Activated CD8-positive, alpha-beta T cell treated with anti-CD3 and anti-CD28 coated beads for 36 hours (primary cell): ENCODE results near the gene SIGMAR1. TPM values are rescaled to one million over a fixed set of nuclear protein-coding genes. Genes with fewer than 3 reads are reported as not detected.
"Not testable (repeated sequence)": the region's sequence is repeated elsewhere in the genome, so short reads cannot be mapped to it uniquely, and the experiment has no call there.

ENCODE experiments used
- ATAC-seq: fragments of 200-7000 bp; cut with Tn5 transposase; one replicate; pipeline ENCODE4 v1.10.0; 2021; ENCODE audit warnings: mild to moderate bottlenecking, moderate library complexity
- CTCF ChIA-PET: fragments of 350-600 bp; sonication (Branson Sonifier 250); formaldehyde crosslinking; loops from one replicate; lab custom pipeline; 2021; ENCODE audit warnings: antibody characterized with exemption; lab: Charles Lee
- POLR2A ChIA-PET: fragments of 350-600 bp; sonication (Branson Sonifier 250); formaldehyde crosslinking; loops from one replicate; lab custom pipeline; 2021; ENCODE audit warnings: antibody characterized with exemption; lab: Charles Lee
- DNase-seq: peaks from one replicate; pipeline ENCODE4 v3.0.0-alpha.2; 2020
- H3K27ac Mint-ChIP-seq: one replicate; pipeline ENCODE4 v1.8.0; 2021; ENCODE audit warnings: mild to moderate bottlenecking, mixed read lengths
- H3K27me3 Mint-ChIP-seq: one replicate; pipeline ENCODE4 v1.8.0; 2021; ENCODE audit warnings: mixed read lengths
- H3K36me3 Mint-ChIP-seq: one replicate; pipeline ENCODE4 v1.8.0; 2021; ENCODE audit warnings: low read depth, mixed read lengths
- H3K4me1 Mint-ChIP-seq: one replicate; pipeline ENCODE4 v1.8.0; 2021; ENCODE audit warnings: low read depth, mixed read lengths
- H3K4me3 Mint-ChIP-seq: one replicate; pipeline ENCODE4 v1.8.0; 2021; ENCODE audit warnings: mild to moderate bottlenecking, moderate library complexity, mixed read lengths
- H3K9me3 Mint-ChIP-seq: one replicate; pipeline ENCODE4 v1.8.0; 2021; ENCODE audit warnings: mixed read lengths
- CTCF ChIP-seq: fragments of 200-600 bp; IDR thresholded peaks from one replicate; pipeline ENCODE4 v1.8.0; 2022; ENCODE audit warnings: antibody characterized with exemption, mild to moderate bottlenecking
- intact Hi-C: fragments of 100-400 bp; cut with micrococcal nuclease; formaldehyde crosslinking; loops from one replicate; pipeline ENCODE4 v1.10.0; 2022
- total RNA-seq, 2 experiments: library from RNA; stranded (reverse); gene quantifications; one replicate each; pipeline ENCODE4 v1.2.3, GENCODE V29; 2021

SIGMAR1 gene
- total RNA-seq, 2 experiments from 2014 or later, result 80.7 to 81.2 TPM

GRCh38 chr9:34644766-34645314 lies 7.3 kb upstream of the SIGMAR1 start:
- no peaks in the 10 kb centered on the region for H3K27me3 Mint-ChIP-seq
- POLR2A ChIA-PET, result interaction anchor here (0.8 to 1.2 kb wide), 4 partner anchors 11 to 28 kb away, joined by 3 to 4 read pairs (median 3); no protein-coding TSS in a partner anchor
- no peak for ATAC-seq

GRCh38 chr9:34642679-34643078 lies 5.1 kb upstream of the SIGMAR1 start:
- H3K27ac Mint-ChIP-seq, result no peak overlapping the region
- CTCF ChIA-PET, result interaction anchor here (1.0 to 10.0 kb wide), 2 partner anchors 8 to 21 kb away, joined by 3 to 133 read pairs; partner anchors contain the start of gene SIGMAR1
- H3K9me3 Mint-ChIP-seq, result no peaks in the 10 kb centered on the region
- H3K27me3 Mint-ChIP-seq, result no peaks in the 10 kb centered on the region
- intact Hi-C loops, result no loop called here
- ATAC-seq (no peak), DNase-seq (no peak)
- POLR2A ChIA-PET, result no interaction called here
- H3K4me3 Mint-ChIP-seq, result no peak overlapping the region
- peaks cover 3% of the 10 kb centered on the region for H3K36me3 Mint-ChIP-seq
- peaks cover 22% of the 10 kb centered on the region for H3K4me1 Mint-ChIP-seq
- TF ChIP-seq CTCF, result no peak

More at GRCh38 chr9:34644766-34645314, 7.3 kb upstream of the SIGMAR1 start:
- Mint-ChIP-seq H3K27ac (no peak overlapping the region), H3K4me1 (peaks cover 23% of the 10 kb centered on the region), H3K9me3 (no peaks in the 10 kb centered on the region), H3K36me3 (peaks cover 22% of the 10 kb centered on the region), H3K4me3 (no peak overlapping the region)
- no peak for TF ChIP-seq CTCF
- intact Hi-C loops, result no loop called here
- no peak for DNase-seq
- CTCF ChIA-PET, result interaction anchor here (1.0 to 10.0 kb wide), 6 partner anchors 10 to 241 kb away, joined by 3 to 133 read pairs (median 13); partner anchors contain the start of genes CCL27 and SIGMAR1

GRCh38 chr9:34639322-34639721 lies 1.7 kb upstream of the SIGMAR1 start:
- H3K9me3 Mint-ChIP-seq, DNase-seq, H3K4me3 Mint-ChIP-seq, ATAC-seq, H3K27me3 Mint-ChIP-seq, H3K27ac Mint-ChIP-seq, intact Hi-C loops: not testable (repeated sequence)
- Mint-ChIP-seq H3K4me1 (peaks cover 31% of the 10 kb centered on the region), H3K36me3 (peaks cover 21% of the 10 kb centered on the region)
- ChIA-PET CTCF (interaction anchor here (1.3 to 8.4 kb wide), 4 partner anchors 8 to 260 kb away, joined by 4 to 142 read pairs (median 72); partner anchors contain the start of genes CCL27, GALT and RPP25L), POLR2A (interaction anchor here (0.7 to 7.3 kb wide), 3 partner anchors 8 to 14 kb away, joined by 3 to 63 read pairs (median 28); partner anchors contain the start of gene GALT)

- Mint-ChIP-seq H3K9me3 (no peaks in the 10 kb centered on the region), H3K4me3 (peak overlapping the region; percentile 94), H3K36me3 (peaks cover 23% of the 10 kb centered on the region), H3K4me1 (peaks cover 36% of the 10 kb centered on the region), H3K27me3 (no peaks in the 10 kb centered on the region), H3K27ac (peak overlapping the region; percentile 90)
- ChIA-PET POLR2A (interaction anchor here (0.8 to 7.3 kb wide), 14 partner anchors 9 to 460 kb away, joined by 3 to 63 read pairs (median 5); partner anchors contain the start of genes DCTN3, GALT, IL11RA and RPP25L), CTCF (interaction anchor here (1.1 to 8.4 kb wide), 12 partner anchors 9 to 261 kb away, joined by 3 to 142 read pairs (median 7); partner anchors contain the start of genes ARID3C, CCL27, DCTN3 and GALT)
- intact Hi-C loops, result no loop called here
- DNase-seq (no peak), ATAC-seq (no peak)
- no peak for TF ChIP-seq CTCF
These were observed 505 bp upstream of the SIGMAR1 start for GRCh38 chr9:34638138-34638445.

- H3K9me3 Mint-ChIP-seq, result no peaks in the 10 kb centered on the region
- intact Hi-C loops, result no loop called here
- peak overlapping the region; percentile 90 for H3K27ac Mint-ChIP-seq
- H3K36me3 Mint-ChIP-seq, result peaks cover 23% of the 10 kb centered on the region
- ATAC-seq, result peak; percentile 4
- no peak for TF ChIP-seq CTCF
- no peaks in the 10 kb centered on the region for H3K27me3 Mint-ChIP-seq
- ChIA-PET POLR2A (interaction anchor here (1.0 to 7.3 kb wide), 12 partner anchors 7 to 129 kb away, joined by 3 to 63 read pairs (median 5); partner anchors contain the start of genes DCTN3, GALT and RPP25L), CTCF (interaction anchor here (1.0 to 8.4 kb wide), 10 partner anchors 8 to 260 kb away, joined by 3 to 142 read pairs (median 10); partner anchors contain the start of genes ARID3C, DCTN3, GALT and MYORG)
- H3K4me3 Mint-ChIP-seq, result peak overlapping the region; percentile 94
- DNase-seq, result peak; percentile 37
- peaks cover 36% of the 10 kb centered on the region for H3K4me1 Mint-ChIP-seq
These were observed 714 bp downstream of the SIGMAR1 start for GRCh38 chr9:34636791-34637355.
